Small intestine (tissue), 7 donors: ENCODE results near the gene EIPR1. TPM values are rescaled to one million over a fixed set of nuclear protein-coding genes. Genes with fewer than 3 reads are reported as not detected.

Experiments
- DNase-seq, 2 donors: peaks; one replicate each; pipeline versions ENCODE4 v3.0.0 to v3.0.0-alpha.2; 2013
- FAIRE-seq: peaks from 2 replicates; lab custom pipeline; 2012; peaks lifted over from hg19 to GRCh38; lab: Jason Lieb, UNC
- H3K27ac ChIP-seq, 3 donors: one replicate each; pipeline ENCODE4 v1.5.1; 2013; ENCODE audit warnings: low read length in 2 of 3, mild to moderate bottlenecking in 2 of 3, control low read depth in 1 of 3, inconsistent platforms in 1 of 3, low read depth in 1 of 3, moderate library complexity in 1 of 3
- H3K27me3 ChIP-seq, 3 donors: one replicate each; pipeline ENCODE4 v1.6.1; 2013; ENCODE audit warnings: low read length in 3 of 3, inconsistent platforms in 1 of 3; ENCODE audit not compliant: control insufficient read depth in 3 of 3, insufficient read depth in 3 of 3
- H3K36me3 ChIP-seq, 3 donors: one replicate each; pipeline ENCODE4 v1.6.1; 2013; ENCODE audit warnings: low read length in 3 of 3, inconsistent platforms in 1 of 3, low read depth in 1 of 3, mild to moderate bottlenecking in 1 of 3, moderate library complexity in 1 of 3; ENCODE audit not compliant: control insufficient read depth in 3 of 3, insufficient read depth in 2 of 3
- H3K4me1 ChIP-seq, 3 donors: one replicate each; pipeline ENCODE4 v1.6.1; 2013; ENCODE audit warnings: low read length in 2 of 3, inconsistent platforms in 1 of 3, low read depth in 1 of 3, mild to moderate bottlenecking in 1 of 3, moderate library complexity in 1 of 3; ENCODE audit not compliant: control insufficient read depth in 3 of 3, insufficient read depth in 2 of 3
- H3K4me3 ChIP-seq, 3 donors: one replicate each; pipeline ENCODE4 v1.5.1; 2013; ENCODE audit warnings: low read length in 3 of 3, control low read depth in 1 of 3, inconsistent platforms in 1 of 3, low read depth in 1 of 3, mild to moderate bottlenecking in 1 of 3, moderate library complexity in 1 of 3
- H3K9me3 ChIP-seq, 2 donors: one replicate each; pipeline ENCODE4 v1.6.1; 2013; ENCODE audit warnings: low read depth in 1 of 2, low read length in 1 of 2; ENCODE audit not compliant: control insufficient read depth in 2 of 2, insufficient read depth in 1 of 2
- WGBS, 3 donors: extraction: QIAGEN DNeasy Blood & Tissue Kit; methylation state at CpG; one replicate each; pipeline ENCODE4 v1.1.7; 2013; 5-methylcytosine and 5-hydroxymethylcytosine counted together
- polyA plus RNA-seq, 4 donors: library from polyadenylated mRNA; stranded (reverse) in 3 of 4; unstranded in 1 of 4; fragments of 200-250 nt in 3 of 4; fragments of 120-200 nt in 1 of 4; gene quantifications; one replicate each; pipeline versions ENCODE4 v1.2.1 to v1.2.3, GENCODE V29; 2013
- donor health status: healthy with polysubstance abuse.
- donor health status: control.
- donor health status: control.
- donor health status: Bipolar disorder and iron deficiency.
- donor health status: healthy.

Gene EIPR1
- polyA plus RNA-seq, 4 donors = 16.8 to 28.5 (median 19.5) TPM

DNA sequence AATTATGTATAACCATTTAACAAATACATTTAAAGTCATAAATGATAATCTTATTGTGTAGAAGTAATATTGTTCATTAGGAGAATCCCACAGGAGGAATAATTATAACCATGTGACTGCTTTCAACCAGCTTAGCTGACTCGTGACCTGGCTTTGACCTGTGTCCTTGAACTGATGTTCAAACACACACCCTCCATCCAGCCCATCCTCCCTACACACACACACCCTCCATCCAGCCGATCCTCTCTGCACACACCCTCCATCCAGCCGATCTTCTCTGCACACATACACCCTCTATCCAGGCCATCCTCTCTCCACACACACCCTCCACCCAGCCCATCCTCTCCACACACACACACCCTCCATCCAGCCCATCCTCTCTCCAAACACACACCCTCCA lies 83.5 kb downstream of the EIPR1 start:
- Histone ChIP-seq H3K4me3 (no peak overlapping the region), H3K27ac (no peak overlapping the region), H3K36me3 (peaks cover 0 to 14% (median 0%) of the 10 kb centered on the region in 3 donors), H3K4me1 (no peaks in the 10 kb centered on the region), H3K9me3 (peaks cover 0 to 6% of the 10 kb centered on the region in 2 donors), H3K27me3 (no peaks in the 10 kb centered on the region)
- FAIRE-seq = no peak
- peak in 1 of 2 donors; percentile 6 for DNase-seq
- WGBS, 3 donors = 16 to 36% (median 28%) methylated on average over 3 of the region's 3 CpGs

DNA sequence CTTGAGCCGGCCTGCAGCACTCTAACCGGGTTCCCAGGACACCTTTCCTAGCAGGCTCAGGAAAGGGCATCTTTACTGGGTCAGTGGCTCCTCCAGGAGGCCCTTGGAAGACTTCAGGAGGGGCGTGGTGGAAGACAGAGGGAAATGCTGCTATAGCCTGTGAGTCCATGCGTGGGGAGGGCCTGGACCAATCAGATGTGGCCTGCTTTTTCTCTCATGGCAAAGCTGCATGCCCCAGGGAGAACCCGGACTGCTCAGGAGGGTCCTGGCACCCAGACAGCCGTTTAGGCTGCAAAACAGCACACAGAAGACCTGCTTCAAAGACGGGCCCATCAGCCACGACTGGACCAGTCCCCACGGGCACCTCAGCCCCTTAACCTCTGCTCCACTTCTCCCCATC lies 84.4 kb downstream of the EIPR1 start:
- peaks cover 0 to 6% of the 10 kb centered on the region in 2 donors for H3K9me3 ChIP-seq
- no peaks in the 10 kb centered on the region for H3K4me1 ChIP-seq
- no peak overlapping the region for H3K4me3 ChIP-seq
- 82 to 88% (median 88%) methylated on average over 9 of the region's 9 CpGs for WGBS, 3 donors
- FAIRE-seq (no peak), DNase-seq (no peak)
- H3K27ac ChIP-seq = no peak overlapping the region
- no peaks in the 10 kb centered on the region for H3K27me3 ChIP-seq
- H3K36me3 ChIP-seq = peaks cover 0 to 15% (median 0%) of the 10 kb centered on the region in 3 donors

DNA sequence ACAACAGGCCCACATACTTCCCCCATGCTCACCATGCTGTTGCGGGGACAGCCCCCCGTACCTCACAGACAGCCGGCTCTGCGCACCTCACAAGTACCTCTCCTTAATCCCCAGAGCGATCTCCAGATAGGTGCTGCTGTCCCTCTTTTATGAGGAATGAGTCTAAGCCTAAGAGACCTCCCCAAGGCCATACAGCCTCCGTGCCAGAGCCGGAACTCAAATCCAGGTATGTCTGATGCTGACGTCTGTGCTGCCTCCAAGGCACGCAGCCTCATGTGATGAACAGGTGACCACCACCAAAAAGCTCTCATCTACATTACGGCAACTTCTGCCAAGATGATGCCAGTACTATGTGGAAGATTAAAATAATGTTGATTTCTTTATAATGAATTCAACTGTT lies 85.2 kb downstream of the EIPR1 start:
- H3K4me1 ChIP-seq = no peaks in the 10 kb centered on the region
- WGBS, 3 donors = 87 to 97% (median 96%) methylated on average over 10 of the region's 10 CpGs
- FAIRE-seq (no peak), DNase-seq (no peak)
- H3K27ac ChIP-seq = no peak overlapping the region
- no peak overlapping the region for H3K4me3 ChIP-seq
- peaks cover 0 to 21% (median 0%) of the 10 kb centered on the region in 3 donors for H3K36me3 ChIP-seq
- no peaks in the 10 kb centered on the region for H3K27me3 ChIP-seq
- H3K9me3 ChIP-seq = peaks cover 0 to 11% of the 10 kb centered on the region in 2 donors

DNA sequence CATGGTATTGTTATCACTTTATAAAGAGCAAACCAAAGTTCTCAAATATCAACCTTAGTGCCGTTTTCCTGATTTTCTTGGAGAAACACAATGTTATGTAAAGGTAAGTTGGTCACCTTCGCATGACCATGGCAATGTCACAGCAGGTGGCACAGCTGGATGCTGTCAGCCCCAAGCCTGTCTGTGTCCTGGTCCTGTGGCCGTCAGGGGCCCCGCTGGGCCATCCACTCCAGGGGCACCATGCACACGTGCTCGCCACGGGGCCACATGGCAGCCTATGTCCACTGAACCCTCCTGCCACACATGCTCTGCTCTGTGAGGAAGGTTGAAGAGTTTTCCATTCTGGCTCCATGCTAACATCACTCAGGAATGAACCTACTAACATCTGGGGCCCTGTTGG lies 85.9 kb downstream of the EIPR1 start:
- Histone ChIP-seq H3K4me3 (no peak overlapping the region), H3K27me3 (no peaks in the 10 kb centered on the region), H3K4me1 (no peaks in the 10 kb centered on the region), H3K27ac (no peak overlapping the region), H3K36me3 (peaks cover 0 to 21% (median 0%) of the 10 kb centered on the region in 3 donors), H3K9me3 (peaks cover 0 to 11% of the 10 kb centered on the region in 2 donors)
- WGBS, 3 donors = 94% methylated on average over 7 of the region's 7 CpGs
- DNase-seq (no peak), FAIRE-seq (no peak)

DNA sequence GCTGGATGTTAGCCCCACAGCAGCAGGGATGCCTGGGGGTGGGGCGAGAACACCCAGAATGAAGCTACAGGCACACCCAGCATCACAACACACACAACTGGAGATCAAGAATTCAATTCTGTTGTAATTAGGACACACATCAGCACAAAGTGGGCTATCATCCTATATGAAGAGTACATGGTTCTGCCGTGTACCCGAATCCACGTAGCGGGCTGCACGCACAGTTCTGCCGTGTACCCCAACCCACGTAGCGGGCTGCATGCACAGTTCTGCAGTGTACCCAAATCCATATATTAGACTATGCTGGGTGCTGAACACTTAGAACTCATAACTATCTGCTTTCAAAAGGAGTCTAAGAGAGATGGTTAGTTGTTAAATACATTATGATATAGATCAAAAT lies 86.5 kb downstream of the EIPR1 start:
- no peak overlapping the region for H3K4me3 ChIP-seq
- H3K4me1 ChIP-seq = no peaks in the 10 kb centered on the region
- DNase-seq (no peak), FAIRE-seq (no peak)
- no peak overlapping the region for H3K27ac ChIP-seq
- peaks cover 0 to 11% of the 10 kb centered on the region in 2 donors for H3K9me3 ChIP-seq
- H3K27me3 ChIP-seq = no peaks in the 10 kb centered on the region
- 98% methylated on average over 9 of the region's 9 CpGs for WGBS, 3 donors
- H3K36me3 ChIP-seq = peaks cover 0 to 21% (median 0%) of the 10 kb centered on the region in 3 donors

DNA sequence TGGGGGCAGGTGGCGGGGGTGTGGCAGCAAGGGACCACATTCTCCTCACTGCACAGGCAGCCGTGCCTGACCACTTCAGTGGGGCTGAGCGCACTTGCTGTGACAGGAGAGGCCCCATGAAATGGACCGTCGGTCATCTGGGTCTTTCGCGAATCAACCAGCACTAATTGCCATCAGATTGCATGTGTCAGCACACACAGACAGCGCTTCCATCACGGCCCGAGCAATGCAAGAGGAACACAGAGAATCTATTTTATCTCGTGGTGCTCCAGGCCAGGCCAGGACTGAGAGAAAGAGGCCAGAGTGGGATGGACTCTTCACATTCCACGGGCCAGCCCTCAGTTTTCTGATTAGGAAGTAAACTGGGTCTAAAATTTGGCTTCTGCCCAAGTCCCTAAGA lies 87.0 kb downstream of the EIPR1 start:
- DNase-seq (no peak), FAIRE-seq (no peak)
- no peak overlapping the region for H3K27ac ChIP-seq
- 92 to 95% (median 93%) methylated on average over 12 of the region's 12 CpGs for WGBS, 3 donors
- H3K4me1 ChIP-seq = no peaks in the 10 kb centered on the region
- peaks cover 0 to 11% of the 10 kb centered on the region in 2 donors for H3K9me3 ChIP-seq
- peaks cover 0 to 23% (median 0%) of the 10 kb centered on the region in 3 donors for H3K36me3 ChIP-seq
- no peak overlapping the region for H3K4me3 ChIP-seq
- no peaks in the 10 kb centered on the region for H3K27me3 ChIP-seq

DNA sequence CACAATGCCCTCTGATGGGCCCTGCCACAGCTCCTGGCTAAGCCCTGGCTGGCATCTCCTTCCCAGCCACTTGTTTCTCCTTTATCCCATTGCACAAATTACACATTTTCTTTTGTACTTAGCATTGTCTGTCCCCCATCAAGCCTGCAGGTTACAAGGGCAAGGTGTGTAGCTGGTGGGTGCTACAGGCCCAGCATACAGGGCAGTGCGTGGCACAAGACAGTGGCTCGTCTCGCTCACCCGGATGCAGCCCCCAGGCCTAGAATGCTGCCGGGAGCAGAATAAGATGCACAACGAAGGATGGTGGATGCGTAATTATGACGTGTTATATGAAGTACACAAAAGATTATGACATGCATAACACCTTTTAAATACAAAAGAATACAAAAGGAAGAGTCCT lies 87.6 kb downstream of the EIPR1 start:
- WGBS, 3 donors = 98% methylated on average over 8 of the region's 8 CpGs
- H3K36me3 ChIP-seq = peaks cover 0 to 23% (median 0%) of the 10 kb centered on the region in 3 donors
- H3K4me1 ChIP-seq = no peaks in the 10 kb centered on the region
- no peaks in the 10 kb centered on the region for H3K27me3 ChIP-seq
- FAIRE-seq = no peak
- H3K4me3 ChIP-seq = no peak overlapping the region
- no peak overlapping the region for H3K27ac ChIP-seq
- no peak for DNase-seq
- peaks cover 0 to 11% of the 10 kb centered on the region in 2 donors for H3K9me3 ChIP-seq

DNA sequence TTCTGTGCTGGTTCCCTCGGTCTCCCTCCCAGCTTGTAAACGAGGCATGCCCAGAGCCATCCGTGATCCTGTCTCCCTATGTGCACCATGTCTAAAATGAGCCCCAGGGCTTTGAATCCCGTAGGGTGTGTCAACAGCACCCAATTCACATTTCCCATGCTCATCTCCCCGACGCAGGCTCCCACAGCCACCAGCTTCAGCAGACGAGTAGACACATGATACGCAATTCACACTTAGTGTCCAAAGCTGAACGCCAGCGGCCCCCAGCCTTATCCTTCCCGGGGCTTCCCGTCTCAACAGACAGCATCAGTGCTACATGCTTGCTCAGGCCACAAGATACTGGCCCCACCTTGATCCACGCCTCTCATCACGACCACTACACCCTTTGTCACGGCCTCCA lies 88.1 kb downstream of the EIPR1 start:
- Histone ChIP-seq H3K4me1 (no peaks in the 10 kb centered on the region), H3K4me3 (no peak overlapping the region), H3K9me3 (peaks cover 0 to 11% of the 10 kb centered on the region in 2 donors), H3K27me3 (no peaks in the 10 kb centered on the region), H3K27ac (no peak overlapping the region), H3K36me3 (peaks cover 0 to 23% (median 0%) of the 10 kb centered on the region in 3 donors)
- WGBS, 3 donors = 96 to 98% (median 96%) methylated on average over 15 of the region's 15 CpGs
- no peak for FAIRE-seq
- no peak for DNase-seq

DNA sequence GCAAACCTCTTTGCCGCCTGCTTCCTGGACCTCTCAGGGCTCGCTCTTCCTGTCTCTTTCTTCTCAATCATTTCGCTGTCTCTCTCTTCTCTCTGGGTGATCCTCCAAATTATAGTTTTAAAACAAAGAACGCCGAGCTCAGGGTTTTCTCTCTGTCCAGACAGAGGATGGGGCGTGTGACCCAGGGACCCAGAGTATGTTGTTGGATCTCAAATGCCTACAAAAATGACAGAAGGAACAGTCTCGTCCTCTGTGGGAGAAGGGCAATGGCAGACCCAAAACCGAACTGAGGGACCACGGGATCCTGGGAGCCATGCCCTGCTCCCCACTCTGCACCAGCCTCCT lies 88.5 kb downstream of the EIPR1 start:
- Histone ChIP-seq H3K4me3 (no peak overlapping the region), H3K27me3 (no peaks in the 10 kb centered on the region), H3K36me3 (peaks cover 0 to 23% (median 0%) of the 10 kb centered on the region in 3 donors), H3K27ac (no peak overlapping the region), H3K9me3 (peaks cover 0 to 11% of the 10 kb centered on the region in 2 donors), H3K4me1 (no peaks in the 10 kb centered on the region)
- no peak for DNase-seq
- no peak for FAIRE-seq
- WGBS, 3 donors = 92 to 97% (median 96%) methylated on average over 9 of the region's 9 CpGs
